Chondrocyte (in vitro differentiated cells): Measurements from ENCODE around the gene CRYBB3. TPM values are rescaled to one million over a fixed set of nuclear protein-coding genes. Genes with fewer than 3 reads are reported as not detected.
"Not testable (repeated sequence)": the region's sequence is repeated elsewhere in the genome, so short reads cannot be mapped to it uniquely, and the experiment has no call there.

Source experiments
- DNase-seq: peaks from one replicate; pipeline ENCODE4 v3.0.0; 2021; ENCODE audit warnings: mixed read lengths, low spot score
- H3K27ac Mint-ChIP-seq: one replicate; pipeline ENCODE4 v1.8.0; 2021; ENCODE audit warnings: mild to moderate bottlenecking, moderate library complexity, mixed read lengths; ENCODE audit not compliant: unreplicated experiment
- H3K27me3 Mint-ChIP-seq: 2 replicates; pipeline ENCODE4 v1.8.0; 2021; ENCODE audit warnings: low read depth, mixed read lengths
- H3K36me3 Mint-ChIP-seq: 2 replicates; pipeline ENCODE4 v1.8.0; 2021; ENCODE audit warnings: low read depth, mixed read lengths
- H3K4me1 Mint-ChIP-seq: 2 replicates; pipeline ENCODE4 v1.8.0; 2021; ENCODE audit warnings: low read depth, mild to moderate bottlenecking, mixed read lengths
- H3K4me3 Mint-ChIP-seq: one replicate; pipeline ENCODE4 v1.8.0; 2021; ENCODE audit warnings: mild to moderate bottlenecking, moderate library complexity, mixed read lengths; ENCODE audit not compliant: unreplicated experiment
- H3K9me3 Mint-ChIP-seq: 2 replicates; pipeline ENCODE4 v1.8.0; 2021; ENCODE audit warnings: low read depth, mixed read lengths
- CTCF ChIP-seq: fragments of 200-600 bp; sonication (generic); IDR thresholded peaks from 2 replicates; pipeline ENCODE4 v1.5.0; 2021; ENCODE audit warnings: antibody characterized with exemption, mild to moderate bottlenecking, moderate library complexity
- total RNA-seq: library from RNA; stranded (reverse); gene quantifications from 3 replicates; pipeline ENCODE4 v1.2.1, GENCODE V29; 2021

Gene CRYBB3
- total RNA-seq, 1 donor from 2014 or later = not detected

- H3K36me3 Mint-ChIP-seq = no peaks in the 10 kb centered on the region
- DNase-seq = no peak
- H3K4me1 Mint-ChIP-seq = no peaks in the 10 kb centered on the region
- no peak within 1 kb of the TSS for H3K4me3 Mint-ChIP-seq
- TF ChIP-seq CTCF = no peak
- H3K27me3 Mint-ChIP-seq = peaks cover 47% of the 10 kb centered on the region
- H3K9me3 Mint-ChIP-seq = peaks cover 3% of the 10 kb centered on the region
- no peak within 1 kb of the TSS for H3K27ac Mint-ChIP-seq
Observed at GRCh38 chr22:25219211-25219689, 19.6 kb downstream of the CRYBB3 start, which contains the start of gene CRYBB2. TSS of gene CRYBB2 (plus strand) at chr22:25219639. CDS start at chr22:25221430, 1,791 bp downstream.

GRCh38 chr22:25219948-25220442 lies 20.3 kb downstream of the CRYBB3 start:
- no peak overlapping the region for H3K27ac Mint-ChIP-seq
- no peaks in the 10 kb centered on the region for H3K36me3 Mint-ChIP-seq
- TF ChIP-seq CTCF = no peak
- H3K27me3 Mint-ChIP-seq = peaks cover 54% of the 10 kb centered on the region
- H3K4me3 Mint-ChIP-seq = no peak overlapping the region
- no peak for DNase-seq
- H3K4me1 Mint-ChIP-seq = no peaks in the 10 kb centered on the region
- peaks cover 3% of the 10 kb centered on the region for H3K9me3 Mint-ChIP-seq

GRCh38 chr22:25221790-25222189 lies 22.1 kb downstream of the CRYBB3 start:
- no peak for TF ChIP-seq CTCF
- no peaks in the 10 kb centered on the region for H3K4me1 Mint-ChIP-seq
- H3K4me3 Mint-ChIP-seq = no peak overlapping the region
- H3K27me3 Mint-ChIP-seq = peaks cover 57% of the 10 kb centered on the region
- no peak overlapping the region for H3K27ac Mint-ChIP-seq
- H3K9me3 Mint-ChIP-seq = no peaks in the 10 kb centered on the region
- H3K36me3 Mint-ChIP-seq = no peaks in the 10 kb centered on the region
- DNase-seq = no peak

- Mint-ChIP-seq H3K36me3 (no peaks in the 10 kb centered on the region), H3K27ac (no peak overlapping the region), H3K4me3 (no peak overlapping the region), H3K4me1 (no peaks in the 10 kb centered on the region), H3K9me3 (no peaks in the 10 kb centered on the region), H3K27me3 (peaks cover 59% of the 10 kb centered on the region)
- no peak for TF ChIP-seq CTCF
- DNase-seq = no peak
Observed at GRCh38 chr22:25223269-25223850, 23.7 kb downstream of the CRYBB3 start.

- peaks cover 36% of the 10 kb centered on the region for H3K27me3 Mint-ChIP-seq
- H3K9me3 Mint-ChIP-seq = no peaks in the 10 kb centered on the region
- peaks cover 2% of the 10 kb centered on the region for H3K36me3 Mint-ChIP-seq
- no peak for DNase-seq
- no peak for TF ChIP-seq CTCF
- H3K27ac Mint-ChIP-seq = no peak overlapping the region
- no peak overlapping the region for H3K4me3 Mint-ChIP-seq
- no peaks in the 10 kb centered on the region for H3K4me1 Mint-ChIP-seq
Observed at GRCh38 chr22:25228822-25229221, 29.2 kb downstream of the CRYBB3 start.

GRCh38 chr22:25230760-25231159 lies 31.1 kb downstream of the CRYBB3 start:
- not testable (repeated sequence) for H3K4me1 Mint-ChIP-seq, H3K9me3 Mint-ChIP-seq, H3K36me3 Mint-ChIP-seq, DNase-seq, H3K27ac Mint-ChIP-seq, H3K4me3 Mint-ChIP-seq
- peaks cover 36% of the 10 kb centered on the region for H3K27me3 Mint-ChIP-seq
